Duodenal mucosa (tissue), 2 donors: ENCODE data around the gene IL1R1.

Experiments
- H3K27ac ChIP-seq: one replicate; pipeline ENCODE4 v1.7.0; 2013; ENCODE audit warnings: low read depth, low read length
- H3K27me3 ChIP-seq, 2 donors: one replicate each; pipeline ENCODE4 v1.7.0; 2013; ENCODE audit warnings: low read length in 2 of 2, control low read depth in 1 of 2; ENCODE audit not compliant: insufficient read depth in 2 of 2, control insufficient read depth in 1 of 2
- H3K36me3 ChIP-seq, 2 donors: one replicate each; pipeline ENCODE4 v1.7.0; 2013; ENCODE audit warnings: low read length in 2 of 2, control low read depth in 1 of 2; ENCODE audit not compliant: insufficient read depth in 2 of 2, control insufficient read depth in 1 of 2
- H3K4me1 ChIP-seq, 2 donors: one replicate each; pipeline ENCODE4 v1.7.0; 2013; ENCODE audit warnings: low read length in 2 of 2, control low read depth in 1 of 2; ENCODE audit not compliant: insufficient read depth in 2 of 2, control insufficient read depth in 1 of 2
- H3K4me3 ChIP-seq, 2 donors: one replicate each; pipeline ENCODE4 v1.7.0; 2013; ENCODE audit warnings: low read length in 2 of 2, low read depth in 1 of 2
- H3K9ac ChIP-seq, 2 donors: one replicate each; pipeline ENCODE4 v1.7.0; 2013; ENCODE audit warnings: low read length in 2 of 2, low read depth in 1 of 2
- H3K9me3 ChIP-seq, 2 donors: one replicate each; pipeline ENCODE4 v1.7.0; 2013; ENCODE audit warnings: low read length in 2 of 2, control low read depth in 1 of 2; ENCODE audit not compliant: control insufficient read depth in 1 of 2

The IL1R1 gene

GRCh38 chr2:102141970-102142828 lies at the start of gene IL1R1:
Gene IL1R1, plus strand, starts transcription at chr2:102142746. Its CDS starts 14,979 bp downstream, at chr2:102157725.
- peaks cover 5 to 11% of the 10 kb centered on the region in 2 donors for H3K9me3 ChIP-seq
- peak within 1 kb of the TSS; percentile 78 for H3K27ac ChIP-seq
- peak within 1 kb of the TSS; percentile 49 to 75 for H3K9ac ChIP-seq
- H3K36me3 ChIP-seq, result no peaks in the 10 kb centered on the region
- peaks cover 0 to 3% of the 10 kb centered on the region in 2 donors for H3K4me1 ChIP-seq
- H3K4me3 ChIP-seq, result peak within 1 kb of the TSS; percentile 62 to 81
- peaks cover 9 to 14% of the 10 kb centered on the region in 2 donors for H3K27me3 ChIP-seq

- Histone ChIP-seq H3K27me3 (no peaks in the 10 kb centered on the region), H3K9me3 (no peaks in the 10 kb centered on the region), H3K27ac (no peak overlapping the region), H3K9ac (no peak overlapping the region), H3K4me1 (no peaks in the 10 kb centered on the region), H3K36me3 (no peaks in the 10 kb centered on the region), H3K4me3 (no peak overlapping the region)
These were observed 48.9 kb upstream of the IL1R1 start for GRCh38 chr2:102093662-102094061.

DNA sequence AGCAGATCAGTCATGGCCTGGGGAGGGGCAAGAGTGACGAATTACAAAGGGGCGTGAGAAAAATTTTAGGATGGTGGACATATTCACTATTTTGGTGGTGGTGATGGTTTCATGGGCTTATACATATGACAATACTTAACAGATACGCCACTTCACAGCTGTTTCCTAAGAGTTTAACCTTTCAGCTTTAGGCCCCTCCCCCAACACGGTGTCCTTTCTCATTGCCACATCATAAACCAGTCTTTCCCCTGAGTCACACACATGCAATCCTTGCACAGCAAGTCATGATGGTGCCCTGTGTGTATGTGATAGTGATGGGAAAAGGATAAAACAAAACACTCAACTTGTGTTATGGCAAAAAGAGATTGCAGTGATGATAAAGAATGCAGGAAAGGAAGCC lies 47.6 kb upstream of the IL1R1 start:
- Histone ChIP-seq H3K9ac (no peak overlapping the region), H3K4me3 (no peak overlapping the region), H3K27me3 (no peaks in the 10 kb centered on the region), H3K4me1 (no peaks in the 10 kb centered on the region), H3K27ac (no peak overlapping the region), H3K9me3 (no peaks in the 10 kb centered on the region), H3K36me3 (no peaks in the 10 kb centered on the region)

DNA sequence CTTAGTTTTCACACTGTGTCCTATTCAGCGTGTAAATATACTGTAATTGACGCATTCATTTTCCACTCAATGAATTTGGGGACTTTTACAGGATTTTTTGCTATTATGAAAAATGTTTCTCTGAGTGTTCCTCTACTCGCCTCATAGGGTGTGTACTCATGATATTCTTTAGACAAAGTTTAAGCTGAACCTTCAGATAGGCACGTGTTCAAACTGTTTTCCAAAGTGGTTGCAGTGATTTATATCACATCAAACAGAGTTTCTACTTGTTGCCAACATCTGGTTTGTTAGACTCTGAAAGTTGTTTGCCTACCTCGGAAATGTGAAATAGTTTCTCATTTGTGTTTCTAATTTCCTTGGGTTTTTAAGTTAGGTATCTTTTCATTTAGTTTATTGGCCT lies 46.4 kb upstream of the IL1R1 start:
- Histone ChIP-seq H3K27me3 (no peaks in the 10 kb centered on the region), H3K27ac (no peak overlapping the region)

GRCh38 chr2:102098756-102099155 lies 43.8 kb upstream of the IL1R1 start:
- no peaks in the 10 kb centered on the region for H3K36me3 ChIP-seq
- H3K4me3 ChIP-seq, result no peak overlapping the region
- H3K4me1 ChIP-seq, result no peaks in the 10 kb centered on the region
- H3K27me3 ChIP-seq, result no peaks in the 10 kb centered on the region
- no peak overlapping the region for H3K9ac ChIP-seq
- H3K9me3 ChIP-seq, result no peaks in the 10 kb centered on the region
- no peak overlapping the region for H3K27ac ChIP-seq

More for the DNA sequence above, 46.4 kb upstream of the IL1R1 start:
- Histone ChIP-seq H3K9me3 (no peaks in the 10 kb centered on the region), H3K4me3 (no peak overlapping the region), H3K36me3 (no peaks in the 10 kb centered on the region), H3K4me1 (no peaks in the 10 kb centered on the region), H3K9ac (no peak overlapping the region)

GRCh38 chr2:102099536-102100298 lies 42.8 kb upstream of the IL1R1 start:
- Histone ChIP-seq H3K27ac (no peak overlapping the region), H3K9me3 (no peaks in the 10 kb centered on the region), H3K4me1 (peaks cover 0 to 5% of the 10 kb centered on the region in 2 donors), H3K9ac (no peak overlapping the region), H3K4me3 (no peak overlapping the region), H3K27me3 (no peaks in the 10 kb centered on the region), H3K36me3 (no peaks in the 10 kb centered on the region)

DNA sequence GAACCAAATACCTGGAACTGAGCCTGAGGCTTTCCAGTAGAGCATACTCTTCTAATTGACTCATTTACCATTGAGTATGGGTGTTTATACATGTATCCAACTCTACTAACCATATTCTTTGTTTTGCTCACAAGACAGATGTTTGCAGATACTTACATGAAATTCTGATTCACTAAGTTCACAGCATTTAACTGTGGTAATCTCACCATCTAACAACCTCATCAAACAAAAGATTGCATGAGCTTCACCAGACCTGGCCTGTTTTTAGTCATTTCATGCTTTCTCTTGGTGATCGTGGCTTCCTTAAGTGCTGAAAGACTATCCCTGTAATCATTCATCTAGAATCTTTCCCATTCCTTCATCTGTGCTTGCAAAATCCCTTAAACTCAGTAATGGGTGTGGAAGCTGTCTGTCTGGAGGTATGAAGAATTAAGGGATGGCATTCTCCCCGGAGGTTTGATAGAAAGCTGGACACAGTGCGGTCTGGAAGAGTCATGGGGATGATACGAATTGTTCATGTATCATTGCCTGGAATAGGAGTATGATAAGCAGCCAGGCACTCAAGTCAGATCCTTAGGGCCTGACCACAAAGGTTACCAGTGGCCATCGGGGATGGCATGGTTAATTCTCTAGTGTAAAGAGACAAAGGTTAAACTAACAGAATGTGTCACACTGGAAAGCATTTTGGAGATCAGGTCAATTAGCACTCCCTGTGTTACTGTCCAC lies 42.0 kb upstream of the IL1R1 start:
- Histone ChIP-seq H3K36me3 (no peaks in the 10 kb centered on the region), H3K27me3 (no peaks in the 10 kb centered on the region), H3K9me3 (no peaks in the 10 kb centered on the region), H3K4me3 (no peak overlapping the region), H3K4me1 (peaks cover 0 to 6% of the 10 kb centered on the region in 2 donors), H3K27ac (no peak overlapping the region), H3K9ac (no peak overlapping the region)

GRCh38 chr2:102101097-102101848 lies 41.3 kb upstream of the IL1R1 start:
- H3K9me3 ChIP-seq, result no peaks in the 10 kb centered on the region
- no peak overlapping the region for H3K4me3 ChIP-seq
- H3K36me3 ChIP-seq, result no peaks in the 10 kb centered on the region
- H3K27ac ChIP-seq, result no peak overlapping the region
- no peak overlapping the region for H3K9ac ChIP-seq
- H3K4me1 ChIP-seq, result peaks cover 0 to 6% of the 10 kb centered on the region in 2 donors
- no peaks in the 10 kb centered on the region for H3K27me3 ChIP-seq

DNA sequence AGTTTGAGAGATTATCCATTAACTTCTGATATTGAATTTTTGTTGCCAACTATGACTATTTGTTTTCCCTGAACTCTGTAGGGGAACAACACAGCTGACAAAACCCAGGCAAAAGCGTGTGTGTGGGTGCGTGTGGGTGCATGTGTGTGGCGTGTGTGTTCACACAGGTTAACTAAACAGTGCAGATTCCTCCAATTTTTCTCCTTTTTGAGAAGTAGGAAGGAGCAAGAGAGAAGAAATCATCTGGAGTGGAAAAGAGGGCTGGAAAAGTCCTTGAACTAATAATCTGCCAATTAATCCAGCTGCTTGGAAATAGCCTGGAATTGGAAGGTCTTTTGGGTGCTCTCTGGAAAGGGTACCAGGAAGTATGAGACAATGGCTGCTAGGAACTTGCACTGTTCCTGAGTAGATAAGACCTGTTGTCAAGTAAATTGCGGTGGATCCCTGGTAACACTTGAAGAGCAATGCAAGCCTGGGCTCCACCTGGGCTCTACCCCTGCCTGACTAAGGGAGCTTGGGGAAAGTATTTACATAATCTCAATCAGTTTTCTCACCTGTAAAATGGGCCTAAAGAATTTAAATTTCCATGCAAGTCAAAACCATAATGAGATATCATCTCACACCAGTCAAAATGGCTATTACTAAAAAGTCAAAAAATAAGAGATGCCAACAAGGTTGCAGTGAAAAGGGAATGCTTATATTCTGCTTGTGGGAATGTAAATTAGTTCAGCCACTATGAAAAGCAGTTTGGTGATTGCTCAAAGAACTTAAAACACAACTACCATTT lies 40.5 kb upstream of the IL1R1 start:
- Histone ChIP-seq H3K4me3 (no peak overlapping the region), H3K36me3 (no peaks in the 10 kb centered on the region), H3K4me1 (peaks cover 0 to 6% of the 10 kb centered on the region in 2 donors), H3K27me3 (no peaks in the 10 kb centered on the region), H3K9me3 (no peaks in the 10 kb centered on the region), H3K9ac (no peak overlapping the region), H3K27ac (no peak overlapping the region)
